A549 (cell line): ENCODE data around the gene PIGU. TPM values are rescaled to one million over a fixed set of nuclear protein-coding genes. Genes with fewer than 3 reads are reported as not detected.
A peak's percentile ranks its signal among the peaks of the same experiment; 100 is the strongest.

Experiments used
- ATAC-seq, 2 experiments: fragments of 200-7000 bp in 1 of 2; fragments of >200 bp in 1 of 2; cut with Nextera tagmentation in 1 of 2; cut with Tn5 transposase in 1 of 2; 3 replicates each; pipeline versions ENCODE4 v1.8.0 to v1.9.1; 2018 to 2020; ENCODE audit warnings: mild to moderate bottlenecking in 1 of 2, moderate library complexity in 1 of 2
- CTCF ChIA-PET: fragments of 300-600 bp; sonication (Branson Sonifier 250); formaldehyde crosslinking; extraction: SDS; loops from one replicate; lab custom pipeline; 2021; ENCODE audit warnings: antibody characterized with exemption, inconsistent platforms; lab: Yijun Ruan, JAX
- POLR2A ChIA-PET: fragments of 350-600 bp; formaldehyde crosslinking; extraction: SDS; loops from one replicate; lab custom pipeline; 2021; ENCODE audit warnings: antibody characterized with exemption, inconsistent platforms; lab: Yijun Ruan, JAX
- DNase-seq, 2 experiments: peaks; one replicate each; pipeline versions ENCODE4 v3.0.0 to v3.0.0-alpha.2; 2011 to 2016; ENCODE audit warnings: low read depth in 1 of 2, low spot score in 1 of 2
- FAIRE-seq: peaks from 2 replicates; lab custom pipeline; 2011; peaks lifted over from hg19 to GRCh38; lab: Jason Lieb, UNC
- H3K27ac ChIP-seq, 2 experiments: fragments of >200 bp; sonication (Bioruptor Twin); formaldehyde crosslinking; 3 replicates each; pipeline ENCODE4 v1.5.1; 2016 to 2017
- H3K4me1 ChIP-seq: fragments of >200 bp; sonication (Bioruptor Twin); formaldehyde crosslinking; 3 replicates; pipeline ENCODE4 v1.6.1; 2016
- H3K4me2 ChIP-seq: fragments of >200 bp; sonication (Bioruptor Twin); formaldehyde crosslinking; 3 replicates; pipeline ENCODE4 v1.6.1; 2016
- H3K4me3 ChIP-seq: fragments of >200 bp; sonication (Bioruptor Twin); formaldehyde crosslinking; 3 replicates; pipeline ENCODE4 v1.5.1; 2016
- H3K9me3 ChIP-seq: fragments of >200 bp; sonication (Bioruptor Twin); formaldehyde crosslinking; 3 replicates; pipeline ENCODE4 v1.6.1; 2016
- CBX8 ChIP-seq: fragments of 200-600 bp; sonication (generic); IDR thresholded peaks from 2 replicates; pipeline ENCODE4 v1.6.1; 2016
- HEYL ChIP-seq: fragments of 250-450 bp; sonication (Bioruptor Pico); IDR thresholded peaks from 2 replicates; pipeline ENCODE4 v1.8.0; 2021; ENCODE audit warnings: mild to moderate bottlenecking, moderate library complexity
- JUN ChIP-seq, 2 experiments: fragments of >200 bp; sonication (Bioruptor Twin); formaldehyde crosslinking; IDR thresholded peaks; 2 replicates in 1 of 2; 3 replicates in 1 of 2; pipeline ENCODE4 v1.6.1; 2016 to 2017
- KDM5A ChIP-seq: fragments of 200-600 bp; sonication (generic); IDR thresholded peaks from 2 replicates; pipeline ENCODE4 v1.6.1; 2016; ENCODE audit warnings: antibody characterized with exemption, mild to moderate bottlenecking
- MAZ ChIP-seq: fragments of 150-350 bp; IDR thresholded peaks from 2 replicates; pipeline ENCODE4 v1.6.1; 2014; ENCODE audit warnings: antibody characterized with exemption, low read depth, low read length, borderline replicate concordance
- MYC ChIP-seq: IDR thresholded peaks from 2 replicates; pipeline ENCODE4 v1.6.1; 2012; ENCODE audit warnings: mild to moderate bottlenecking, inconsistent platforms, low read length, improper control_type of control experiment, borderline replicate concordance
- PHF8 ChIP-seq: fragments of 200-600 bp; sonication (generic); IDR thresholded peaks from 2 replicates; pipeline ENCODE4 v1.6.1; 2016; ENCODE audit warnings: low read depth, mild to moderate bottlenecking, antibody characterized with exemption, moderate library complexity, borderline replicate concordance
- POLR2A ChIP-seq: IDR thresholded peaks from 2 replicates; pipeline ENCODE4 v1.6.1; 2012; ENCODE audit warnings: mild to moderate bottlenecking, low read length
- RFX5 ChIP-seq: fragments of 450-650 bp; IDR thresholded peaks from 2 replicates; pipeline ENCODE4 v1.7.1; 2014; ENCODE audit warnings: antibody characterized with exemption, mild to moderate bottlenecking, moderate library complexity
- WGBS: methylation state at CpG from one replicate; pipeline ENCODE4 v1.1.6; 2017; ENCODE audit errors: missing lambda C conversion rate; 5-methylcytosine and 5-hydroxymethylcytosine counted together
- polyA minus RNA-seq: library from RNA; depleted of rRNA, polyadenylated mRNA; stranded (reverse); fragments of >200 nt; gene quantifications from 2 replicates; pipeline ENCODE4 v1.2.3, GENCODE V29; 2011; rRNA and poly(A)+ RNA removed
- polyA plus RNA-seq, 4 experiments: library from polyadenylated mRNA; depleted of rRNA in 3 of 4; stranded (reverse); fragments of >200 nt; fragmentation: RNase III in 1 of 4; extraction: RNeasy Plus Mini Kit Qiagen cat#74134 plus additional on column Dnase treatment in 1 of 4; gene quantifications; 2 replicates in 3 of 4; 3 replicates in 1 of 4; pipeline ENCODE4 v1.2.3, GENCODE V29; 2011 to 2017
- TF ChIP-seq, protein P1 (sequence below): IDR thresholded peaks from 2 replicates; pipeline ENCODE4 v1.6.1; 2012; ENCODE audit warnings: low read depth, borderline replicate concordance
- TF ChIP-seq, protein P2 (sequence below): IDR thresholded peaks from 2 replicates; pipeline ENCODE4 v1.6.1; 2012
- TF ChIP-seq, protein P3 (sequence below): IDR thresholded peaks from 2 replicates; pipeline ENCODE4 v1.6.1; 2012
- TF ChIP-seq, protein P4 (sequence below): fragments of >200 bp; sonication (Bioruptor Twin); formaldehyde crosslinking; IDR thresholded peaks from 3 replicates; pipeline ENCODE4 v1.6.1; 2016
- TF ChIP-seq, protein P5 (sequence below): fragments of 450-650 bp; IDR thresholded peaks from 2 replicates; pipeline ENCODE4 v1.6.1; 2014; ENCODE audit warnings: antibody characterized with exemption
- TF ChIP-seq, protein P6 (sequence below): fragments of 200-600 bp; sonication (generic); IDR thresholded peaks from 2 replicates; pipeline ENCODE4 v1.6.1; 2016; ENCODE audit warnings: antibody characterized with exemption, mild to moderate bottlenecking, moderate library complexity

PIGU gene, protein sequence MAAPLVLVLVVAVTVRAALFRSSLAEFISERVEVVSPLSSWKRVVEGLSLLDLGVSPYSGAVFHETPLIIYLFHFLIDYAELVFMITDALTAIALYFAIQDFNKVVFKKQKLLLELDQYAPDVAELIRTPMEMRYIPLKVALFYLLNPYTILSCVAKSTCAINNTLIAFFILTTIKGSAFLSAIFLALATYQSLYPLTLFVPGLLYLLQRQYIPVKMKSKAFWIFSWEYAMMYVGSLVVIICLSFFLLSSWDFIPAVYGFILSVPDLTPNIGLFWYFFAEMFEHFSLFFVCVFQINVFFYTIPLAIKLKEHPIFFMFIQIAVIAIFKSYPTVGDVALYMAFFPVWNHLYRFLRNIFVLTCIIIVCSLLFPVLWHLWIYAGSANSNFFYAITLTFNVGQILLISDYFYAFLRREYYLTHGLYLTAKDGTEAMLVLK
- polyA plus RNA-seq (2011; rRNA removed) (100 and 103 TPM in 2 replicates), polyA plus RNA-seq (2017; fragmentation: RNase III; extraction: RNeasy Plus Mini Kit Qiagen cat#74134 plus additional on column Dnase treatment) (26.0 to 27.8 TPM (median 26.2 TPM) in 3 replicates), polyA minus RNA-seq (63.6 and 72.2 TPM in 2 replicates)
- polyA plus RNA-seq (2012; cell fraction: cytosol; rRNA removed): 35.7 and 41.3 TPM in 2 replicates
- polyA plus RNA-seq (2012; cell fraction: nucleus; rRNA removed): 38.1 and 44.9 TPM in 2 replicates

DNA sequence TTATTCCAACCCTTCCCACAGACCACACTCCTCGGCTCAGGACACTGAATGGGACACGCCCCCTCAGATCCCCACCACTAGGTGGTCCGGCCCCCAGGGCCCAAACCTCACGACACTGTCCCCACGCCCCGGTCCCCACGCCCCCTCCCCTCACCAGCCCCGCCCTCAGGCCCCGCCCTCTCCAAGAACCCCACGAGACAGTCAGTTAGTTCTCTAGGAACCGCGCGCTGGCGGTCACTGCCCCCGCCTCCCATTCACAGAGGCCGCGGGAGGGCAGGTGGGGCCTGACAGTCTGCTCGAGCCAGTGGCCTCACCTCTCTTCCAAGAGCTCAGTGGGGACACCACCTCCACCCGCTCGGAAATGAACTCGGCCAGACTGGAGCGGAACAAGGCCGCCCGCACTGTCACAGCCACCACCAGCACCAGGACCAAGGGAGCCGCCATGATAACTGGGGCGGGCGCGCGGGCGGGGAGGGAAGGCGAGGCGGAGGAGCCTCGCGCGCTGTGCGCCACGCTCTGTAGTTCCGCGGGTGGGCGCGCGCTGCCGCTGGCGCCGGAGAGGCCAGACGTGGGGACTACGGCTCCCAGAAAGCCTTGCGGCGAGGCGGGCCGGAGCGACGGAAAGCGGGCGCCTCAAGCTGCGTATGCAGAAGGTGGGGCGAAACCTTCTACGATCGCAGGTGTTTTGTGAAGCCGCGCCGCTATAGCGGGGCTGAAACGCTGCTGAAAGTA is at the start of gene PIGU:
Gene PIGU (minus strand): TSS at position 451 of the 732 bp plus-strand sequence. CDS start 7 bp downstream, at position 444.
- peak; percentile 91 to 96 for DNase-seq
- Histone ChIP-seq H3K4me2 (peak within 1 kb of the TSS; percentile 82), H3K9me3 (no peaks in the 10 kb centered on the region), H3K4me3 (peak within 1 kb of the TSS; percentile 74), H3K27ac (peak within 1 kb of the TSS; percentile 83 to 88), H3K4me1 (peaks cover 12% of the 10 kb centered on the region)
- WGBS: under 1% methylated on average over 35 of the region's 64 CpGs
- peak; percentile 74 for TF ChIP-seq PHF8
- TF ChIP-seq, protein P1, sequence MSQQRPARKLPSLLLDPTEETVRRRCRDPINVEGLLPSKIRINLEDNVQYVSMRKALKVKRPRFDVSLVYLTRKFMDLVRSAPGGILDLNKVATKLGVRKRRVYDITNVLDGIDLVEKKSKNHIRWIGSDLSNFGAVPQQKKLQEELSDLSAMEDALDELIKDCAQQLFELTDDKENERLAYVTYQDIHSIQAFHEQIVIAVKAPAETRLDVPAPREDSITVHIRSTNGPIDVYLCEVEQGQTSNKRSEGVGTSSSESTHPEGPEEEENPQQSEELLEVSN: peak; percentile 64; the same call in 1 of the 2 replicates
- TF ChIP-seq KDM5A: peak; percentile 78
- TF ChIP-seq, protein P2, sequence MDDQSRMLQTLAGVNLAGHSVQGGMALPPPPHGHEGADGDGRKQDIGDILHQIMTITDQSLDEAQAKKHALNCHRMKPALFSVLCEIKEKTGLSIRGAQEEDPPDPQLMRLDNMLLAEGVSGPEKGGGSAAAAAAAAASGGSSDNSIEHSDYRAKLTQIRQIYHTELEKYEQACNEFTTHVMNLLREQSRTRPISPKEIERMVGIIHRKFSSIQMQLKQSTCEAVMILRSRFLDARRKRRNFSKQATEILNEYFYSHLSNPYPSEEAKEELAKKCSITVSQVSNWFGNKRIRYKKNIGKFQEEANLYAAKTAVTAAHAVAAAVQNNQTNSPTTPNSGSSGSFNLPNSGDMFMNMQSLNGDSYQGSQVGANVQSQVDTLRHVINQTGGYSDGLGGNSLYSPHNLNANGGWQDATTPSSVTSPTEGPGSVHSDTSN: no peak
- no peak for TF ChIP-seq HEYL (CRISPR knock-in tag)
- peak; percentile 61; the same call in 1 of the 2 replicates for TF ChIP-seq MAZ
- TF ChIP-seq, protein P3, sequence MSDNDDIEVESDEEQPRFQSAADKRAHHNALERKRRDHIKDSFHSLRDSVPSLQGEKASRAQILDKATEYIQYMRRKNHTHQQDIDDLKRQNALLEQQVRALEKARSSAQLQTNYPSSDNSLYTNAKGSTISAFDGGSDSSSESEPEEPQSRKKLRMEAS: peak; percentile 80
- TF ChIP-seq, protein P4, sequence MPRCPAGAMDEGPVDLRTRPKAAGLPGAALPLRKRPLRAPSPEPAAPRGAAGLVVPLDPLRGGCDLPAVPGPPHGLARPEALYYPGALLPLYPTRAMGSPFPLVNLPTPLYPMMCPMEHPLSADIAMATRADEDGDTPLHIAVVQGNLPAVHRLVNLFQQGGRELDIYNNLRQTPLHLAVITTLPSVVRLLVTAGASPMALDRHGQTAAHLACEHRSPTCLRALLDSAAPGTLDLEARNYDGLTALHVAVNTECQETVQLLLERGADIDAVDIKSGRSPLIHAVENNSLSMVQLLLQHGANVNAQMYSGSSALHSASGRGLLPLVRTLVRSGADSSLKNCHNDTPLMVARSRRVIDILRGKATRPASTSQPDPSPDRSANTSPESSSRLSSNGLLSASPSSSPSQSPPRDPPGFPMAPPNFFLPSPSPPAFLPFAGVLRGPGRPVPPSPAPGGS: peak; percentile 79; the same call in 2 of the 3 replicates
- no peak for TF ChIP-seq CBX8
- TF ChIP-seq, protein P5, sequence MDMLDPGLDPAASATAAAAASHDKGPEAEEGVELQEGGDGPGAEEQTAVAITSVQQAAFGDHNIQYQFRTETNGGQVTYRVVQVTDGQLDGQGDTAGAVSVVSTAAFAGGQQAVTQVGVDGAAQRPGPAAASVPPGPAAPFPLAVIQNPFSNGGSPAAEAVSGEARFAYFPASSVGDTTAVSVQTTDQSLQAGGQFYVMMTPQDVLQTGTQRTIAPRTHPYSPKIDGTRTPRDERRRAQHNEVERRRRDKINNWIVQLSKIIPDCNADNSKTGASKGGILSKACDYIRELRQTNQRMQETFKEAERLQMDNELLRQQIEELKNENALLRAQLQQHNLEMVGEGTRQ: no peak
- TF ChIP-seq JUN (IDR thresholded peaks at IDR 0.05): peak; percentile 70 to 92; a peak in 4 of 5 replicates
- no peak for TF ChIP-seq RFX5
- TF ChIP-seq MYC: peak; percentile 86; the same call in 1 of the 2 replicates
- peak; percentile 67 for TF ChIP-seq POLR2A
- TF ChIP-seq, protein P6, sequence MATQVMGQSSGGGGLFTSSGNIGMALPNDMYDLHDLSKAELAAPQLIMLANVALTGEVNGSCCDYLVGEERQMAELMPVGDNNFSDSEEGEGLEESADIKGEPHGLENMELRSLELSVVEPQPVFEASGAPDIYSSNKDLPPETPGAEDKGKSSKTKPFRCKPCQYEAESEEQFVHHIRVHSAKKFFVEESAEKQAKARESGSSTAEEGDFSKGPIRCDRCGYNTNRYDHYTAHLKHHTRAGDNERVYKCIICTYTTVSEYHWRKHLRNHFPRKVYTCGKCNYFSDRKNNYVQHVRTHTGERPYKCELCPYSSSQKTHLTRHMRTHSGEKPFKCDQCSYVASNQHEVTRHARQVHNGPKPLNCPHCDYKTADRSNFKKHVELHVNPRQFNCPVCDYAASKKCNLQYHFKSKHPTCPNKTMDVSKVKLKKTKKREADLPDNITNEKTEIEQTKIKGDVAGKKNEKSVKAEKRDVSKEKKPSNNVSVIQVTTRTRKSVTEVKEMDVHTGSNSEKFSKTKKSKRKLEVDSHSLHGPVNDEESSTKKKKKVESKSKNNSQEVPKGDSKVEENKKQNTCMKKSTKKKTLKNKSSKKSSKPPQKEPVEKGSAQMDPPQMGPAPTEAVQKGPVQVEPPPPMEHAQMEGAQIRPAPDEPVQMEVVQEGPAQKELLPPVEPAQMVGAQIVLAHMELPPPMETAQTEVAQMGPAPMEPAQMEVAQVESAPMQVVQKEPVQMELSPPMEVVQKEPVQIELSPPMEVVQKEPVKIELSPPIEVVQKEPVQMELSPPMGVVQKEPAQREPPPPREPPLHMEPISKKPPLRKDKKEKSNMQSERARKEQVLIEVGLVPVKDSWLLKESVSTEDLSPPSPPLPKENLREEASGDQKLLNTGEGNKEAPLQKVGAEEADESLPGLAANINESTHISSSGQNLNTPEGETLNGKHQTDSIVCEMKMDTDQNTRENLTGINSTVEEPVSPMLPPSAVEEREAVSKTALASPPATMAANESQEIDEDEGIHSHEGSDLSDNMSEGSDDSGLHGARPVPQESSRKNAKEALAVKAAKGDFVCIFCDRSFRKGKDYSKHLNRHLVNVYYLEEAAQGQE: no peak
- FAIRE-seq: no peak
- POLR2A ChIA-PET: interaction anchor here (0.6 to 1.6 kb wide), 8 partner anchors 11 to 160 kb away, joined by 3 to 12 read pairs (median 4); partner anchors contain the start of genes DYNLRB1 and TP53INP2
- ATAC-seq: peak; percentile 98
- CTCF ChIA-PET: interaction anchor here (0.6 to 2.2 kb wide), 10 partner anchors 12 to 93 kb away, joined by 3 to 10 read pairs (median 4); no protein-coding TSS in a partner anchor
